Stimulated activated CD8-positive, alpha-beta memory T cell treated with anti-CD3 and anti-CD28 coated beads, Interleukin-12 subunit alpha, Interleukin-12 subunit beta, amount 100 ng/mL, for 24 hours (primary cell): ENCODE data around the gene GALNT15.

ENCODE experiments used
- DNase-seq: peaks from one replicate; pipeline ENCODE4 v3.0.0-alpha.2; 2020; ENCODE audit errors: extremely low read depth

GALNT15 gene

GRCh38 chr3:16252988-16253387, 78.5 kb downstream of the GALNT15 start:
- DNase-seq: no peak

- DNase-seq: no peak
These were observed 79.1 kb downstream of the GALNT15 start for GRCh38 chr3:16253601-16254000.

GRCh38 chr3:16254916-16255315, 80.4 kb downstream of the GALNT15 start:
- no peak for DNase-seq

- DNase-seq: no peak
These were observed 80.8 kb downstream of the GALNT15 start for GRCh38 chr3:16255326-16255725.

- no peak for DNase-seq
These were observed 81.2 kb downstream of the GALNT15 start for GRCh38 chr3:16255726-16256125.

GRCh38 chr3:16257309-16257708, 82.8 kb downstream of the GALNT15 start:
- DNase-seq: no peak

- no peak for DNase-seq
These were observed 83.7 kb downstream of the GALNT15 start for GRCh38 chr3:16258177-16258576.

- no peak for DNase-seq
These were observed 84.4 kb downstream of the GALNT15 start for GRCh38 chr3:16258866-16259265.

GRCh38 chr3:16260046-16260445, 85.6 kb downstream of the GALNT15 start:
- no peak for DNase-seq

- no peak for DNase-seq
These were observed 87.7 kb downstream of the GALNT15 start for GRCh38 chr3:16262174-16262573.

GRCh38 chr3:16264174-16264707, 89.8 kb downstream of the GALNT15 start:
- DNase-seq: no peak

- DNase-seq: peak; percentile 99
These were observed 90.4 kb downstream of the GALNT15 start, which contains the start of the genes DPH3 and OXNAD1 for GRCh38 chr3:16264708-16265454. TSS of gene DPH3 (minus strand) at chr3:16264943. CDS start at chr3:16264876, 67 bp downstream. TSS of gene OXNAD1 (plus strand) at chr3:16265212. CDS start at chr3:16270953, 5,741 bp downstream.

GRCh38 chr3:16265455-16265786, 90.9 kb downstream of the GALNT15 start:
- no peak for DNase-seq

- no peak for DNase-seq
These were observed 92.2 kb downstream of the GALNT15 start for GRCh38 chr3:16266714-16267113.

GRCh38 chr3:16270855-16271254, 96.4 kb downstream of the GALNT15 start:
- DNase-seq: no peak

GRCh38 chr3:16272588-16272987, 98.1 kb downstream of the GALNT15 start:
- no peak for DNase-seq

GRCh38 chr3:16273867-16274266, 99.4 kb downstream of the GALNT15 start:
- no peak for DNase-seq

GRCh38 chr3:16277471-16277870, 103.0 kb downstream of the GALNT15 start:
- DNase-seq: no peak

GRCh38 chr3:16279010-16279801, 104.7 kb downstream of the GALNT15 start:
- DNase-seq: no peak

- no peak for DNase-seq
These were observed 106.2 kb downstream of the GALNT15 start for GRCh38 chr3:16280671-16281070.
